ENCODE data around the gene TMEM176B. TPM values are rescaled to one million over a fixed set of nuclear protein-coding genes. Genes with fewer than 3 reads are reported as not detected.

Gene TMEM176B
- total RNA-seq, 2 donors from 2014 or later: 4.5 to 14.5 TPM

DNA sequence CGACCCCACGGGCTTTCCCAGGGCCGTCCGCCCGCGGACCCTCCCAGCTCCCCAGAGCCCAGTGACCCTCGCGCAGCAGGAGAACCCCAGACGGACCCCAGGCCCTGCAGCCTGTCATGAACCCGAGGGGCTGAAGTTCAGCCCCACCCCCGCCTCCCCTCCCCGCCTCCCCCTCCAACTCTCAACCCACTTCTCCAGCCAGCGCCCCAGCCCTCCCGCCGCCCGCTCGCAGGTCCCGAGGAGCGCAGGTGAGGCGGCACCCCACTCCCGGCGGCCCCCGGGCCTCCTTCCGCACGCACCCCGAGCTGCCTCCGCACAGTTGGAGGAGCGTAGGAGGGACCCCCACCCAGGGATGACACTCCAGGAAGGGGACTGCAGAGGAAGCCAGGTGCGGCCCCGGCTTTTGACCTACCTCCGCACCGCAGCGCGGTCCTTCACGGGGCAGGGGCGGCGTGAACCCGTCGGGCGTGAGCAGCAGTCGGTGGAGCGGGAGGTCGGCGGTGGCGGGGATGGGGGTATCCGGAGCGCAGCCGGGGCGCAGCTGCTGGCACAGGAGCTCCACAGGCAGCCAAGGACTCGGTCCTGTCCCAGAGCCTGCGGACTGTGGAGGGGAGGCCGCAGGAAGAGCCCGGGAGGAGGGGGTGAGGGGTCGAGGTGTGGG, 547 bp upstream of the TMEM176B start, which contains the start of gene TMEM176A:
Gene TMEM176A, plus strand, starts transcription at position 189 of the 661 bp plus-strand sequence. CDS start 782 bp downstream, outside the sequence.
- H3K4me3 ChIP-seq: peak within 1 kb of the TSS; percentile 20 to 39
- WGBS: 4% methylated on average over 53 of the region's 54 CpGs
- no peak for TF ChIP-seq POLR2AphosphoS5 (IDR thresholded peaks at IDR 0.05)
- TF ChIP-seq CTCF (IDR thresholded peaks at IDR 0.05): no peak
- TF ChIP-seq POLR2A (IDR thresholded peaks at IDR 0.05): no peak
- intact Hi-C loops (cut with DNase I): no loop called here
- DNase-seq (ENCODE audit: low spot score): no peak
- H3K4me1 ChIP-seq (replicated peaks): no peaks in the 10 kb centered on the region
- no peak within 1 kb of the TSS for H3K27ac ChIP-seq
- H3K9me3 ChIP-seq: no peaks in the 10 kb centered on the region
- H3K36me3 ChIP-seq: no peaks in the 10 kb centered on the region
- peaks cover 11% of the 10 kb centered on the region for H3K27me3 ChIP-seq (replicated peaks; ENCODE audit: insufficient read depth)

DNA sequence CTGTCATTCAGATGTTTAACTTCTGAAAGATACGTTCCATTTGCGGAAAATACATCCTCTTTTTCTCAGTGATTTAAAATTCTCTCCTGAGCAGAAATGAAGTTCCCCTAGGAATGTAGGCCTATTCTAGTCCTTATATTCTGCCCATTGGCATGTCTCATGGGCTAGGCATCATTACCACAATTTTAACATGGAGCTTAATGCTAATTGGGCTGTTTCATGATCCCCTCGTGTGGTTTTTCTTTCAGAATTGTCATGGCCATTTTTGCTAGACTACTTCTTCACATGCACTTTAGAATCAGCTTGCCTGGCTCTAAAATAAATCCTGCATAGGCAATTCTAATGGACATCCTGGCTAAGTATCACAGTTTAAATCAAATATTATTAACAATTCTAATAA, 1.0 kb downstream of the TMEM176B start:
- Histone ChIP-seq H3K4me3 (no peak overlapping the region), H3K4me1 (replicated peaks) (no peaks in the 10 kb centered on the region), H3K27ac (no peak overlapping the region), H3K9me3 (no peaks in the 10 kb centered on the region), H3K27me3 (replicated peaks; ENCODE audit: insufficient read depth) (peaks cover 11% of the 10 kb centered on the region), H3K36me3 (no peaks in the 10 kb centered on the region)
- no peak for DNase-seq (ENCODE audit: low spot score)
- intact Hi-C loops (cut with DNase I): no loop called here
- TF ChIP-seq POLR2AphosphoS5 (IDR thresholded peaks at IDR 0.05): no peak
- TF ChIP-seq CTCF (IDR thresholded peaks at IDR 0.05): no peak
- no peak for TF ChIP-seq POLR2A (IDR thresholded peaks at IDR 0.05)
- WGBS: 93% methylated on average over 3 of the region's 3 CpGs

DNA sequence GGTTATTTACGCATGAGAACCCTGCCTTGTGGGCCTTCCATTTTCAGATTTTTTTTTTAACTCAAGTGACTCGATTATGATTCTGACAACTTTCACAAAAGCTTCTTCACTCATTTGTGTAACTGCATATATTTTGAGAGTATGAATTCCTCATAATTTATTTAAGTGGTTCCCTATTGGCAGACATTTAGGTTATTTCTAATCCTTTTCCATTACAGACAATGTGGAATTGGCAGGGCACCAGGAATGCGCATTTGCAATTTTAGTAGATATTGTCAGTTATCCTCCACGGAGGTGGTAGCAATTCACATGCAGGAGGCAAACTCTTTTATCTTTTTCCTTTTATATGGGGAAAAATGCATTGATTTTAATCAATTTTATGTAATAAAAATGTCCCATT, 2.5 kb downstream of the TMEM176B start:
- Histone ChIP-seq H3K9me3 (no peaks in the 10 kb centered on the region), H3K36me3 (no peaks in the 10 kb centered on the region), H3K27ac (no peak overlapping the region), H3K4me3 (no peak overlapping the region), H3K27me3 (replicated peaks; ENCODE audit: insufficient read depth) (peaks cover 11% of the 10 kb centered on the region), H3K4me1 (replicated peaks) (no peaks in the 10 kb centered on the region)
- WGBS: 66% methylated on average over 4 of the region's 4 CpGs
- no peak for DNase-seq (ENCODE audit: low spot score)
- TF ChIP-seq POLR2A (IDR thresholded peaks at IDR 0.05) (no peak), POLR2AphosphoS5 (IDR thresholded peaks at IDR 0.05) (no peak), CTCF (IDR thresholded peaks at IDR 0.05) (no peak)
- intact Hi-C loops (cut with DNase I): no loop called here

DNA sequence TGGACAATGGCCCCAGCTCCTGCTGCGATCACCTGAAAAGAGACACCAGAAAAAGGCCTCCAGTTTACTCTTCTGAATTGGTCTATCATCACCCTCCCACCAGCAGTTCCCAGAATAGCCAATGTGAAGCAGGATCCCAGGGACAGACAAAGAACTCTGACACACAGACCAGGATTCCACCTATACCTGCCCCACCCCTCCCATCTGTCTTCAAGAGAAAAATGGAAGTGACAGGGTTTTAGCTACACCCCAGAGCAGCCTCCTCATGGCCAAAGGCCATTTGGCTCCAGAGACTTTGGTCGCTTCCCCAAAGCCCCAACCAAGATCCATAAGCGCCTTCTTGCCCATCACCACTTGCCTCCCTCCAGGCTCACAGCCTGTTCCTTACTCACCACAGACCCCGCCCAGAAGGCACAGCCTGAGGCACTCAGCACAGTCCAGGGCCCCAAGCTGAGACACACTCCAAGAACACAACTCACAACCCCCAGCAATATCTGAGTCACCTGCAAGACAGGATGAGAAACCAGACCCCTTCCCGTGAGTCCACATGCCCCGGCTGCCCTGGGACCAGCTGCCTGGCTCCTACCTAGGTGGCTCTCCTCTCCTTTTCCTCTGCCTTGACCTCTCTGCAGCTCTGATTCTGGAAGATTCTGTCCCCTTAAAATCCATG, 6.5 kb downstream of the TMEM176B start:
- Histone ChIP-seq H3K27ac (no peak overlapping the region), H3K36me3 (no peaks in the 10 kb centered on the region), H3K4me3 (no peak overlapping the region), H3K9me3 (no peaks in the 10 kb centered on the region), H3K27me3 (replicated peaks; ENCODE audit: insufficient read depth) (no peaks in the 10 kb centered on the region), H3K4me1 (replicated peaks) (no peaks in the 10 kb centered on the region)
- intact Hi-C loops (cut with DNase I): no loop called here
- no peak for TF ChIP-seq POLR2AphosphoS5 (IDR thresholded peaks at IDR 0.05)
- TF ChIP-seq CTCF (IDR thresholded peaks at IDR 0.05): no peak
- no peak for TF ChIP-seq POLR2A (IDR thresholded peaks at IDR 0.05)
- DNase-seq (ENCODE audit: low spot score): no peak
- 89% methylated on average over 6 of the region's 6 CpGs for WGBS
